Subcutaneous adipose tissue (tissue), 4 donors: ENCODE data around the gene TMEM131. TPM values are rescaled to one million over a fixed set of nuclear protein-coding genes. Genes with fewer than 3 reads are reported as not detected.

ENCODE experiments used
- CTCF ChIP-seq: fragments of 450-650 bp; IDR thresholded peaks from one replicate; pipeline ENCODE4 v1.5.1; 2016; ENCODE audit warnings: low read depth, mild to moderate bottlenecking, control low read depth, antibody characterized with exemption, moderate library complexity
- total RNA-seq, 4 donors: library from RNA; depleted of rRNA; stranded (reverse); fragments of >200 nt; gene quantifications; one replicate each; pipeline ENCODE4 v1.1.0, GENCODE V29; 2016

The TMEM131 gene
- total RNA-seq, 4 donors from 2014 or later = 35.5 to 44.3 (median 39.7) TPM

- TF ChIP-seq CTCF = no peak
These were observed 8.3 kb upstream of the TMEM131 start for GRCh38 chr2:98004047-98004446.

DNA sequence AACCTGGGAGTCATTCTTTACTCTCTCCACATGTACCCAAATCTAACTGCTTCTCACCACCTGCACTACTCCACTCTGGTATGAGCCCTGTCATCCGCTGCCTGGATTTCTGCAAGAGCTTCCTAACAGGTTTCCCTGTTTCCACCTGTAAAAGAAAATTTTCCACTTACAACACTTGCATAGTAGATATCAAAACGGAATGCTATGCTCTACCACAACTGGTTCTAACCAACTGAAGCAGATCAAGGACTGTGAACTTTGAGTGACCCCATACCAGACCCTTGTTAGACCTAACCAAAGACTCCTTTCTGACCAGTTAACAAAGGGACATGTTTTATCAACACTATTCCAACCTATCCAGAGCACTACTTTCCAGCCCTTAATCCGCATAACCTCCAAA, 3.8 kb upstream of the TMEM131 start:
- TF ChIP-seq CTCF = no peak

- TF ChIP-seq CTCF = no peak
These were observed 2.8 kb upstream of the TMEM131 start for GRCh38 chr2:97998431-97999005.

GRCh38 chr2:97997784-97998392, 2.1 kb upstream of the TMEM131 start:
- no peak for TF ChIP-seq CTCF

GRCh38 chr2:97996679-97997078, 931 bp upstream of the TMEM131 start:
- TF ChIP-seq CTCF = no peak

- no peak for TF ChIP-seq CTCF
These were observed 568 bp downstream of the TMEM131 start for GRCh38 chr2:97995026-97995733.

GRCh38 chr2:97994476-97994875, 1.3 kb downstream of the TMEM131 start:
- no peak for TF ChIP-seq CTCF
